ENCODE measurements around the gene TNFSF10.

DNA sequence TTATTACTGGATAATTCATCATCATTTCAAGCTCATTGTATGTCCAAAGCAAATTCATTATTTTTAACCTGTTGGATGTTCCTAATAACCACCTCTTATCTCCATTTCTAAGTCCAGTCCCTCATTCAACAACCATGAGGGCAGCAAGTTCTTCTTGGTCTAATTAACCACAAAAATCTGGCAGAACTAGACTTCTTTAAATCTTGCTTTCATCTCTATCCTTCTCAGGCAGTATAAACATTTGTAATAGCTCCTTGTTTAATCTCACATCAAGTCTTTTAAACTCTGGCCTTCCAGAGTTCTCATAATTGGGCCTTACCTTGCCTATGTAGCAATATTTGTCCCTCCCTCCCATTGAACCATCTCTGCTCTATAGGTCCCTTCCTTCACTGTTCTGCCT is 57.9 kb downstream of the TNFSF10 start:
- TF ChIP-seq, protein P1, sequence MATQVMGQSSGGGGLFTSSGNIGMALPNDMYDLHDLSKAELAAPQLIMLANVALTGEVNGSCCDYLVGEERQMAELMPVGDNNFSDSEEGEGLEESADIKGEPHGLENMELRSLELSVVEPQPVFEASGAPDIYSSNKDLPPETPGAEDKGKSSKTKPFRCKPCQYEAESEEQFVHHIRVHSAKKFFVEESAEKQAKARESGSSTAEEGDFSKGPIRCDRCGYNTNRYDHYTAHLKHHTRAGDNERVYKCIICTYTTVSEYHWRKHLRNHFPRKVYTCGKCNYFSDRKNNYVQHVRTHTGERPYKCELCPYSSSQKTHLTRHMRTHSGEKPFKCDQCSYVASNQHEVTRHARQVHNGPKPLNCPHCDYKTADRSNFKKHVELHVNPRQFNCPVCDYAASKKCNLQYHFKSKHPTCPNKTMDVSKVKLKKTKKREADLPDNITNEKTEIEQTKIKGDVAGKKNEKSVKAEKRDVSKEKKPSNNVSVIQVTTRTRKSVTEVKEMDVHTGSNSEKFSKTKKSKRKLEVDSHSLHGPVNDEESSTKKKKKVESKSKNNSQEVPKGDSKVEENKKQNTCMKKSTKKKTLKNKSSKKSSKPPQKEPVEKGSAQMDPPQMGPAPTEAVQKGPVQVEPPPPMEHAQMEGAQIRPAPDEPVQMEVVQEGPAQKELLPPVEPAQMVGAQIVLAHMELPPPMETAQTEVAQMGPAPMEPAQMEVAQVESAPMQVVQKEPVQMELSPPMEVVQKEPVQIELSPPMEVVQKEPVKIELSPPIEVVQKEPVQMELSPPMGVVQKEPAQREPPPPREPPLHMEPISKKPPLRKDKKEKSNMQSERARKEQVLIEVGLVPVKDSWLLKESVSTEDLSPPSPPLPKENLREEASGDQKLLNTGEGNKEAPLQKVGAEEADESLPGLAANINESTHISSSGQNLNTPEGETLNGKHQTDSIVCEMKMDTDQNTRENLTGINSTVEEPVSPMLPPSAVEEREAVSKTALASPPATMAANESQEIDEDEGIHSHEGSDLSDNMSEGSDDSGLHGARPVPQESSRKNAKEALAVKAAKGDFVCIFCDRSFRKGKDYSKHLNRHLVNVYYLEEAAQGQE (IDR thresholded peaks at IDR 0.05; ENCODE audit: borderline replicate concordance) = no peak
- TF ChIP-seq, protein P1 (CRISPR knock-in tag; IDR thresholded peaks at IDR 0.05; ENCODE audit: low read depth) = no peak
- TF ChIP-seq, protein P2, sequence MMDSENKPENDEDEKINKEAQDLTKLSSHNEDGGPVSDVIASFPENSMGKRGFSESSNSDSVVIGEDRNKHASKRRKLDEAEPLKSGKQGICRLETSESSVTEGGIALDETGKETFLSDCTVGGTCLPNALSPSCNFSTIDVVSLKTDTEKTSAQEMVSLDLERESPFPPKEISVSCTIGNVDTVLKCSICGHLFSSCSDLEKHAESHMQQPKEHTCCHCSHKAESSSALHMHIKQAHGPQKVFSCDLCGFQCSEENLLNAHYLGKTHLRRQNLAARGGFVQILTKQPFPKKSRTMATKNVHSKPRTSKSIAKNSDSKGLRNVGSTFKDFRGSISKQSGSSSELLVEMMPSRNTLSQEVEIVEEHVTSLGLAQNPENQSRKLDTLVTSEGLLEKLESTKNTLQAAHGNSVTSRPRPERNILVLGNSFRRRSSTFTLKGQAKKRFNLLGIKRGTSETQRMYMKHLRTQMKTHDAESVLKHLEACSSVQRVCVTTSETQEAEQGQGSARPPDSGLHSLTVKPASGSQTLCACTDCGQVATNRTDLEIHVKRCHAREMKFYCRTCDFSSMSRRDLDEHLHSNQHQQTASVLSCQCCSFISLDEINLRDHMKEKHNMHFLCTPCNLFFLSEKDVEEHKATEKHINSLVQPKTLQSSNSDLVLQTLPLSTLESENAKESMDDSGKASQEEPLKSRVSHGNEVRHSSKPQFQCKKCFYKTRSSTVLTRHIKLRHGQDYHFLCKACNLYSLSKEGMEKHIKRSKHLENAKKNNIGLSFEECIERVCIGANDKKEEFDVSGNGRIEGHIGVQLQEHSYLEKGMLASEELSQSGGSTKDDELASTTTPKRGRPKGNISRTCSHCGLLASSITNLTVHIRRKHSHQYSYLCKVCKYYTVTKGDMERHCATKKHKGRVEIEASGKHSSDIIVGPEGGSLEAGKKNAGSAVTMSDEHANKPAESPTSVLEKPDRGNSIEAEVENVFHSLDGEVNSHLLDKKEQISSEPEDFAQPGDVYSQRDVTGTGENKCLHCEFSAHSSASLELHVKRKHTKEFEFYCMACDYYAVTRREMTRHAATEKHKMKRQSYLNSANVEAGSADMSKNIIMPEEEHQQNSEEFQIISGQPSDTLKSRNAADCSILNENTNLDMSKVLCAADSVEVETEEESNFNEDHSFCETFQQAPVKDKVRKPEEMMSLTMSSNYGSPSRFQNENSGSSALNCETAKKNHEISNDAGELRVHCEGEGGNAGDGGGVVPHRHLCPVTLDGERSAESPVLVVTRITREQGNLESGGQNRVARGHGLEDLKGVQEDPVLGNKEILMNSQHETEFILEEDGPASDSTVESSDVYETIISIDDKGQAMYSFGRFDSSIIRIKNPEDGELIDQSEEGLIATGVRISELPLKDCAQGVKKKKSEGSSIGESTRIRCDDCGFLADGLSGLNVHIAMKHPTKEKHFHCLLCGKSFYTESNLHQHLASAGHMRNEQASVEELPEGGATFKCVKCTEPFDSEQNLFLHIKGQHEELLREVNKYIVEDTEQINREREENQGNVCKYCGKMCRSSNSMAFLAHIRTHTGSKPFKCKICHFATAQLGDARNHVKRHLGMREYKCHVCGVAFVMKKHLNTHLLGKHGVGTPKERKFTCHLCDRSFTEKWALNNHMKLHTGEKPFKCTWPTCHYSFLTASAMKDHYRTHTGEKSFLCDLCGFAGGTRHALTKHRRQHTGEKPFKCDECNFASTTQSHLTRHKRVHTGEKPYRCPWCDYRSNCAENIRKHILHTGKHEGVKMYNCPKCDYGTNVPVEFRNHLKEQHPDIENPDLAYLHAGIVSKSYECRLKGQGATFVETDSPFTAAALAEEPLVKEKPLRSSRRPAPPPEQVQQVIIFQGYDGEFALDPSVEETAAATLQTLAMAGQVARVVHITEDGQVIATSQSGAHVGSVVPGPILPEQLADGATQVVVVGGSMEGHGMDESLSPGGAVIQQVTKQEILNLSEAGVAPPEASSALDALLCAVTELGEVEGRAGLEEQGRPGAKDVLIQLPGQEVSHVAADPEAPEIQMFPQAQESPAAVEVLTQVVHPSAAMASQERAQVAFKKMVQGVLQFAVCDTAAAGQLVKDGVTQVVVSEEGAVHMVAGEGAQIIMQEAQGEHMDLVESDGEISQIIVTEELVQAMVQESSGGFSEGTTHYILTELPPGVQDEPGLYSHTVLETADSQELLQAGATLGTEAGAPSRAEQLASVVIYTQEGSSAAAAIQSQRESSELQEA (IDR thresholded peaks at IDR 0.05; ENCODE audit: low read depth) = no peak
- TF ChIP-seq MAFG (tag; conservative IDR thresholded peaks at IDR 0.05) (no peak), ZNF764 (CRISPR knock-in tag; IDR thresholded peaks at IDR 0.05; ENCODE audit: low read depth) (no peak)

Data from K562 (cell line).